Endodermal cell (in vitro differentiated cells): ENCODE results near the gene CD27. TPM values are rescaled to one million over a fixed set of nuclear protein-coding genes. Genes with fewer than 3 reads are reported as not detected.
"Not testable (repeated sequence)": the region's sequence is repeated elsewhere in the genome, so short reads cannot be mapped to it uniquely, and the experiment has no call there.

Experiments used
- DNase-seq: peaks from one replicate; pipeline ENCODE4 v3.0.0-alpha.2; 2017
- H3K27ac ChIP-seq: 2 replicates; pipeline ENCODE4 v1.5.1; 2013; ENCODE audit warnings: mild to moderate bottlenecking, low read depth, low read length, moderate library complexity
- H3K27me3 ChIP-seq: 2 replicates; pipeline ENCODE4 v1.6.1; 2013; ENCODE audit warnings: mild to moderate bottlenecking, low read length, moderate library complexity; ENCODE audit not compliant: insufficient read depth, control insufficient read depth, poor library complexity, severe bottlenecking
- H3K36me3 ChIP-seq: 2 replicates; pipeline ENCODE4 v1.7.0; 2013; ENCODE audit warnings: mild to moderate bottlenecking, low read length, moderate library complexity; ENCODE audit not compliant: control insufficient read depth, insufficient read depth
- H3K4me1 ChIP-seq: one replicate; pipeline ENCODE4 v1.7.0; 2013; ENCODE audit warnings: low read length; ENCODE audit not compliant: control insufficient read depth, insufficient read depth
- H3K4me3 ChIP-seq: 2 replicates; pipeline ENCODE4 v1.5.1; 2013; ENCODE audit warnings: mild to moderate bottlenecking, low read length, moderate library complexity
- H3K9ac ChIP-seq: 2 replicates; pipeline ENCODE4 v1.6.1; 2013; ENCODE audit warnings: mild to moderate bottlenecking, low read length, moderate library complexity; ENCODE audit not compliant: poor library complexity, severe bottlenecking; ENCODE audit errors: extremely low read depth
- H3K9me3 ChIP-seq: 2 replicates; pipeline ENCODE4 v1.6.1; 2013; ENCODE audit warnings: mild to moderate bottlenecking, low read length, moderate library complexity; ENCODE audit not compliant: control insufficient read depth
- H3K27ac Mint-ChIP-seq: 2 replicates; pipeline ENCODE4 v1.8.0; 2020; ENCODE audit warnings: mixed read lengths
- H3K27me3 Mint-ChIP-seq: 2 replicates; pipeline ENCODE4 v1.8.0; 2021; ENCODE audit warnings: mild to moderate bottlenecking, mixed read lengths; ENCODE audit not compliant: insufficient read depth
- H3K36me3 Mint-ChIP-seq: 2 replicates; pipeline ENCODE4 v1.8.0; 2020; ENCODE audit warnings: low read depth, mixed read lengths
- H3K4me1 Mint-ChIP-seq: 2 replicates; pipeline ENCODE4 v1.8.0; 2020; ENCODE audit warnings: mixed read lengths
- H3K4me3 Mint-ChIP-seq: 2 replicates; pipeline ENCODE4 v1.8.0; 2020; ENCODE audit warnings: mild to moderate bottlenecking, moderate library complexity, mixed read lengths
- H3K9me3 Mint-ChIP-seq: 2 replicates; pipeline ENCODE4 v1.8.0; 2020; ENCODE audit warnings: mild to moderate bottlenecking, mixed read lengths
- WGBS, 2 experiments: methylation state at CpG; one replicate each; pipeline versions ENCODE4 v1.1.5 to v1.1.7; 2013; ENCODE audit warnings: missing lambda C conversion rate in 2 of 2, mixed read lengths in 1 of 2; ENCODE audit not compliant: insufficient coverage in 1 of 2, insufficient read length in 1 of 2; 5-methylcytosine and 5-hydroxymethylcytosine counted together
- total RNA-seq, 2 donors: library from RNA; stranded (reverse); fragmentation: NEBNext Ultra II Directional in 1 of 2; extraction: Animal tissue kit (Norgen Biotek cat#: 25700) in 1 of 2; gene quantifications; 2 replicates in 1 of 2; 3 replicates in 1 of 2; pipeline ENCODE4 v1.2.1, GENCODE V29; 2021
- TF ChIP-seq, protein P1 (sequence below): fragments of 200-600 bp; sonication (generic); conservative IDR thresholded peaks from 2 replicates; pipeline ENCODE4 v1.5.0; 2021; ENCODE audit warnings: antibody characterized with exemption, mild to moderate bottlenecking

The CD27 gene
- total RNA-seq, 2 donors from 2014 or later: 0.44 TPM; not detected in 1

DNA sequence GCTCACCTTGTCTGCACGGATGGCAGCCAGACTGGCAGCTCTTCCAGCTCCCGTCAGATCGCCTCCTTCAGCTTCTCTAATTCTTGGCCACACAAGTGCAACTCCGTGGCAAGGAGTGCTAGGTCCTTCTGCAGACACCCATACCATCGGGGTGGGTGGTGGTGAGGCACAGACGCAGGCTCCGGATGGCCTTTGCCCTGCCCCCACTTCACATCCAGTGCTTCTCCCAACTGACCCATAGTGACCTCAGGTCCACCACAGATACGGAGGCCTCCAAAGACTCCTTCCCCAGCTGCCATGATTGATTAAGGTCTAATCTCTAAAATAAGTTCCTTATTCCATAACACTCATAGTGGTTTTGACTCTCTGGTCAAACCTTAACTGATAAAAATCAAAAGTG is 19.9 kb upstream of the CD27 start:
- H3K9me3 ChIP-seq: no peaks in the 10 kb centered on the region
- no peak overlapping the region for H3K9ac ChIP-seq
- Mint-ChIP-seq H3K36me3 (no peaks in the 10 kb centered on the region), H3K27me3 (no peaks in the 10 kb centered on the region), H3K4me1 (no peaks in the 10 kb centered on the region), H3K9me3 (no peaks in the 10 kb centered on the region), H3K27ac (no peak overlapping the region), H3K4me3 (no peak overlapping the region)
- TF ChIP-seq, protein P1, sequence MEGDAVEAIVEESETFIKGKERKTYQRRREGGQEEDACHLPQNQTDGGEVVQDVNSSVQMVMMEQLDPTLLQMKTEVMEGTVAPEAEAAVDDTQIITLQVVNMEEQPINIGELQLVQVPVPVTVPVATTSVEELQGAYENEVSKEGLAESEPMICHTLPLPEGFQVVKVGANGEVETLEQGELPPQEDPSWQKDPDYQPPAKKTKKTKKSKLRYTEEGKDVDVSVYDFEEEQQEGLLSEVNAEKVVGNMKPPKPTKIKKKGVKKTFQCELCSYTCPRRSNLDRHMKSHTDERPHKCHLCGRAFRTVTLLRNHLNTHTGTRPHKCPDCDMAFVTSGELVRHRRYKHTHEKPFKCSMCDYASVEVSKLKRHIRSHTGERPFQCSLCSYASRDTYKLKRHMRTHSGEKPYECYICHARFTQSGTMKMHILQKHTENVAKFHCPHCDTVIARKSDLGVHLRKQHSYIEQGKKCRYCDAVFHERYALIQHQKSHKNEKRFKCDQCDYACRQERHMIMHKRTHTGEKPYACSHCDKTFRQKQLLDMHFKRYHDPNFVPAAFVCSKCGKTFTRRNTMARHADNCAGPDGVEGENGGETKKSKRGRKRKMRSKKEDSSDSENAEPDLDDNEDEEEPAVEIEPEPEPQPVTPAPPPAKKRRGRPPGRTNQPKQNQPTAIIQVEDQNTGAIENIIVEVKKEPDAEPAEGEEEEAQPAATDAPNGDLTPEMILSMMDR: no peak
- DNase-seq: no peak
- H3K27ac ChIP-seq: no peak overlapping the region
- WGBS, 2 experiments: 83 to 94% methylated on average over 7 to 8 of the region's 8 CpGs
- no peaks in the 10 kb centered on the region for H3K36me3 ChIP-seq
- no peaks in the 10 kb centered on the region for H3K4me1 ChIP-seq
- no peaks in the 10 kb centered on the region for H3K27me3 ChIP-seq
- H3K4me3 ChIP-seq: no peak overlapping the region

DNA sequence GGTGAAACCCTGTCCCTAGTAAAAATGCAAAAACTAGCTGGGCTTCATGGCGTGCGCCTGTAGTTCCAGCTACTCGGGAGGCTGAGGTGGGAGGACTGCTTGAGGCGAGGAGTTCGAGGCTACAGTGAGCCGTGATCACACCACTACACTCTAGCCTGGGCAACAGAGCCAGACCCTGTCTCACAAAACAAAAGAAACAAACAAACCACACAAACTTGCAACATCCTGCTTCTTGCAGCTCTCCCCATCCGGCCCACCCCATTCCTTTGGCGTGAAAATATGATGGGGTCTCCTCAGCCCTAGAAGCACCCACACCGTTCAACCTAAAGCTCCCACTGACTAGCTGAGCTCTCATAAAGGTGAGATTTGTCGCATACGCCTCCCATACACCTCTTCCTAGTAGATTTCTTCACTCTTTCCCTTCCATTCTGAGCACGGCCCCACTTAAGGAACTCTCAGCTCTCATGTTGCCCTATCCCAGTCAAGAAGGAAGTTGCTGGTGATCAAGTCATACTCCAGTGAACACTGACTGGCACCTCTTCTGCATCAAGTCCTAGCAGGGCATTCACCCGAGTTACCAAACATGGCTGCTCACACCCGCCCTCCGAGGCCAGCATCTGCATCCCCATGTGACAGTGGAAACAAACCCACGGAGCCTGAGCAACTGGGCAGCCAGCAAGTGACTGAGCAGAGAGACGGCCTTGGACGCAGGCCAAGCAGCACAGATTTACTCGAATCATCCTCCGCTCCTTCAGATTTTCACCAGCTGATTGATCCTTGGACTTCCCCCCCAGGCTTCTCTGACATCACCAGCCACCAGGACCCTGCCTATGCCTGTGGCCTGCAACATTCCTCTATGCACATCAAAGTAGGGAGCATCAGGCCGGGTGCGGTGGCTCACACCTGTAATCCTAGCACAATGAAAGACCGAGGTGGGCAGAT is 18.9 kb upstream of the CD27 start:
- H3K9me3 ChIP-seq: no peaks in the 10 kb centered on the region
- Mint-ChIP-seq H3K27me3 (no peaks in the 10 kb centered on the region), H3K27ac (no peak overlapping the region), H3K9me3 (no peaks in the 10 kb centered on the region), H3K4me3 (no peak overlapping the region), H3K36me3 (no peaks in the 10 kb centered on the region), H3K4me1 (no peaks in the 10 kb centered on the region)
- WGBS, 2 experiments: 94 to 95% methylated on average over 19 to 23 of the region's 23 CpGs
- H3K4me1 ChIP-seq: no peaks in the 10 kb centered on the region
- no peak overlapping the region for H3K27ac ChIP-seq
- H3K36me3 ChIP-seq: no peaks in the 10 kb centered on the region
- DNase-seq: peak; percentile 51
- H3K4me3 ChIP-seq: no peak overlapping the region
- TF ChIP-seq, protein P1: no peak
- no peaks in the 10 kb centered on the region for H3K27me3 ChIP-seq
- no peak overlapping the region for H3K9ac ChIP-seq

DNA sequence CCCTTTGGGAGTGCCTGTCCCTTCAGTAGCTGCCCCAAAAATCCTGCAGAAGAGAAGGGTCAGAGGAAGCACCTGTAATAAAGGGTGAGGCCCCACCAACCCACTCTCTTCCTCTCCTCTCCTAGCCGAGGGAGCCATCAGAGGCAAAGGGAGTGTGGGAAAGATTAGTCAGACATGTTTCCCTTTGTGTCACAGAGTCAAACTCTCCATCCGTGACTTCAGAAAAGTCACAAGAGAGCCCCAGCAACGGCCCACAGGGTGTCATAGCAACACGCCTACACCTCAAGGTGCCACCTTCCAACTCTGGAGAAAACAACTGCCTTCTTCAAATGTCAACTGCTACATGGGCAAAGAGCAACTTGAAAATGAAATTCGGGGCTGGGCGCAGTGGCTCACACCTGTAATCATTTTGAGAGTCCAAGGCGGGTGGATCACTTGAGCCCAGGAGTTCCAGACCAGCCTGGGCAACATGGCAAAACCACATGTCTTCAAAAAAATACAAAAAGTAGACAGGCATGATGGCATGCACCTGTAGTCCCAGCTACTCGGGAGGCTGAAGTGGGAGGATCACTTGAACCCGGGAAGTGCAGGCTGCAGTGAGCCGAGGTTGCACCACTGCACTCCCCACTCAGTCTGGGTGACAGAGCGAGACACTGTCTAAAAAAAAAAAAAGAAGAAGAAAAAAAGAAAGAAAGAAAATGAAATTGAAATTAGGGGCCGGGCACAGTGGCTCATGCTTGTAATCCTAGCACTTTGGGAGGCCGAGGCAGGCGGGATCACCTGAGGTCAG is 17.7 kb upstream of the CD27 start:
- no peaks in the 10 kb centered on the region for H3K9me3 ChIP-seq
- no peaks in the 10 kb centered on the region for H3K27me3 ChIP-seq
- H3K4me1 ChIP-seq: no peaks in the 10 kb centered on the region
- Mint-ChIP-seq H3K4me3 (no peak overlapping the region), H3K27me3 (no peaks in the 10 kb centered on the region), H3K27ac (no peak overlapping the region), H3K9me3 (no peaks in the 10 kb centered on the region), H3K4me1 (no peaks in the 10 kb centered on the region), H3K36me3 (no peaks in the 10 kb centered on the region)
- TF ChIP-seq, protein P1: no peak
- no peak overlapping the region for H3K9ac ChIP-seq
- WGBS, 2 experiments: 89 to 92% methylated on average over 10 to 14 of the region's 14 CpGs
- no peak overlapping the region for H3K27ac ChIP-seq
- H3K36me3 ChIP-seq: no peaks in the 10 kb centered on the region
- DNase-seq: peak; percentile 38
- H3K4me3 ChIP-seq: no peak overlapping the region

DNA sequence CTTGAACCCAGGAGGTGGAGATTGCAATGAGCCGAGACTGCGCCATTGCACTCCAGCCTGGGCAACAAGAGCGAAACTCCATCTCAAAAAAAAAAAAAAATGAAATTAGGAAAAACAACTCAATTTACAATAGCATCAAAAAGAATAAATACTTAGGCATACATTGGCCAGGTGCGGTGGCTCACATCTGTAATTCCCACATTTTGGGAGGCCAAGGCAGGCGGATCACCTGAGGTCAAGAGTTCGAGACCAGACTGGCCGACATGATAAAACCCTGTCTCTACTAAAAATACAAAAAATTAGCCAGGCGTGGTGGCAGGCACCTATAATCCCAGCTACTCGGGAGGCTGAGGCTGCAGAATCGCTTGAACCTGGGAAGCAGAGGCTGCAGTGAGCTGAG is 17.0 kb upstream of the CD27 start:
- H3K4me1 ChIP-seq, H3K36me3 Mint-ChIP-seq, H3K27me3 ChIP-seq, H3K9me3 Mint-ChIP-seq, H3K27ac ChIP-seq, H3K4me3 ChIP-seq, H3K9me3 ChIP-seq, H3K4me3 Mint-ChIP-seq, H3K36me3 ChIP-seq, H3K4me1 Mint-ChIP-seq, H3K27ac Mint-ChIP-seq, H3K9ac ChIP-seq, H3K27me3 Mint-ChIP-seq: not testable (repeated sequence)
- WGBS, 2 experiments: 94 to 99% methylated on average over 8 to 10 of the region's 10 CpGs
- DNase-seq: peak; percentile 9
